Liver (tissue), 9 donors: ENCODE data around the gene SORBS2. TPM values are rescaled to one million over a fixed set of nuclear protein-coding genes. Genes with fewer than 3 reads are reported as not detected.

ENCODE experiments used
- DNase-seq: peaks from one replicate; pipeline ENCODE4 v3.0.0-alpha.2; 2017; ENCODE audit warnings: low spot score
- H3K27ac ChIP-seq, 2 donors: one replicate each; pipeline ENCODE4 v1.7.0; 2013; ENCODE audit warnings: inconsistent platforms in 2 of 2, low read length in 2 of 2, control low read depth in 1 of 2, low read depth in 1 of 2, mild to moderate bottlenecking in 1 of 2
- H3K27me3 ChIP-seq, 4 donors: one replicate each; pipeline versions ENCODE4 v1.6.1 to v1.7.0; 2013; ENCODE audit warnings: low read length in 3 of 4, inconsistent platforms in 1 of 4, mild to moderate bottlenecking in 1 of 4, moderate library complexity in 1 of 4; ENCODE audit not compliant: control insufficient read depth in 4 of 4, insufficient read depth in 4 of 4
- H3K36me3 ChIP-seq, 4 donors: one replicate each; pipeline versions ENCODE4 v1.6.1 to v1.7.0; 2013; ENCODE audit warnings: low read length in 3 of 4, mild to moderate bottlenecking in 3 of 4, low read depth in 1 of 4, moderate library complexity in 1 of 4; ENCODE audit not compliant: control insufficient read depth in 4 of 4, insufficient read depth in 3 of 4
- H3K4me1 ChIP-seq, 4 donors: one replicate each; pipeline versions ENCODE4 v1.6.1 to v1.7.0; 2013; ENCODE audit warnings: low read length in 3 of 4, mild to moderate bottlenecking in 3 of 4, moderate library complexity in 1 of 4; ENCODE audit not compliant: control insufficient read depth in 4 of 4, insufficient read depth in 4 of 4
- H3K4me3 ChIP-seq, 3 donors: one replicate each; pipeline versions ENCODE4 v1.6.1 to v1.7.0; 2013; ENCODE audit warnings: low read length in 3 of 3, control low read depth in 1 of 3, low read depth in 1 of 3, mild to moderate bottlenecking in 1 of 3
- H3K9ac ChIP-seq, 2 donors: one replicate each; pipeline ENCODE4 v1.7.0; 2013; ENCODE audit warnings: low read length in 2 of 2, mild to moderate bottlenecking in 2 of 2, moderate library complexity in 2 of 2, control low read depth in 1 of 2, low read depth in 1 of 2
- H3K9me3 ChIP-seq, 4 donors: one replicate each; pipeline versions ENCODE4 v1.6.1 to v1.7.0; 2013; ENCODE audit warnings: low read length in 3 of 4; ENCODE audit not compliant: control insufficient read depth in 4 of 4
- ATF3 ChIP-seq: IDR thresholded peaks from 2 replicates; pipeline ENCODE4 v1.6.1; 2016; ENCODE audit warnings: antibody characterized with exemption
- CTCF ChIP-seq: fragments of 150-350 bp; IDR thresholded peaks from 2 replicates; pipeline ENCODE4 v1.5.1; 2017; ENCODE audit warnings: improper control_type of control experiment, low read depth, low read length; ENCODE audit not compliant: missing input control
- EGR1 ChIP-seq, 2 donors: IDR thresholded peaks; 2 replicates each; pipeline ENCODE4 v1.6.1; 2016 to 2018; ENCODE audit warnings: antibody characterized with exemption in 2 of 2, low read depth in 2 of 2
- FOXA1 ChIP-seq: IDR thresholded peaks from 2 replicates; pipeline ENCODE4 v1.6.1; 2016; ENCODE audit warnings: antibody characterized with exemption
- FOXA2 ChIP-seq: IDR thresholded peaks from 2 replicates; pipeline ENCODE4 v1.6.1; 2016; ENCODE audit warnings: antibody characterized with exemption
- GABPA ChIP-seq, 2 donors: IDR thresholded peaks in 1 of 2; conservative IDR thresholded peaks in 1 of 2; 2 replicates each; pipeline ENCODE4 v1.6.1; 2016; ENCODE audit warnings: antibody characterized with exemption in 2 of 2, mild to moderate bottlenecking in 1 of 2, moderate library complexity in 1 of 2
- HNF4A ChIP-seq, 2 donors: conservative IDR thresholded peaks; 2 replicates each; pipeline ENCODE4 v1.6.1; 2016; ENCODE audit warnings: antibody characterized with exemption in 2 of 2, mild to moderate bottlenecking in 2 of 2
- HNF4G ChIP-seq: IDR thresholded peaks from 2 replicates; pipeline ENCODE4 v1.6.1; 2016; ENCODE audit warnings: antibody characterized with exemption
- JUND ChIP-seq, 2 donors: IDR thresholded peaks; 2 replicates each; pipeline ENCODE4 v1.6.1; 2016; ENCODE audit warnings: antibody characterized with exemption in 2 of 2
- MAX ChIP-seq: IDR thresholded peaks from 2 replicates; pipeline ENCODE4 v1.6.1; 2016; ENCODE audit warnings: antibody characterized with exemption
- NR2F2 ChIP-seq: IDR thresholded peaks from 2 replicates; pipeline ENCODE4 v1.6.1; 2016; ENCODE audit warnings: antibody characterized with exemption
- RAD21 ChIP-seq, 2 donors: IDR thresholded peaks; 2 replicates each; pipeline ENCODE4 v1.6.1; 2016; ENCODE audit warnings: antibody characterized with exemption in 2 of 2, mild to moderate bottlenecking in 2 of 2
- REST ChIP-seq: IDR thresholded peaks from 2 replicates; pipeline ENCODE4 v1.6.1; 2016; ENCODE audit warnings: antibody characterized with exemption, mild to moderate bottlenecking
- RXRA ChIP-seq, 2 donors: IDR thresholded peaks; 2 replicates each; pipeline ENCODE4 v1.6.1; 2017 to 2018; ENCODE audit warnings: antibody characterized with exemption in 2 of 2, mild to moderate bottlenecking in 1 of 2
- SP1 ChIP-seq: IDR thresholded peaks from 2 replicates; pipeline ENCODE4 v1.6.1; 2018; ENCODE audit warnings: antibody characterized with exemption, mild to moderate bottlenecking
- TAF1 ChIP-seq: conservative IDR thresholded peaks from 2 replicates; pipeline ENCODE4 v1.6.1; 2016; ENCODE audit warnings: antibody characterized with exemption, mild to moderate bottlenecking
- YY1 ChIP-seq: IDR thresholded peaks from 2 replicates; pipeline ENCODE4 v1.6.1; 2016; ENCODE audit warnings: antibody characterized with exemption, mild to moderate bottlenecking
- ZBTB33 ChIP-seq: IDR thresholded peaks from 2 replicates; pipeline ENCODE4 v1.6.1; 2016; ENCODE audit warnings: antibody characterized with exemption
- WGBS: extraction: QIAGEN DNeasy Blood & Tissue Kit; methylation state at CpG from one replicate; pipeline ENCODE4 v1.1.7; 2013; 5-methylcytosine and 5-hydroxymethylcytosine counted together
- polyA plus RNA-seq, 2 donors: library from polyadenylated mRNA; stranded (reverse) in 1 of 2; unstranded in 1 of 2; fragments of 200-250 nt in 1 of 2; fragments of >200 nt in 1 of 2; fragmentation: Nextera tagmentation in 1 of 2; extraction: Ambion mirVana in 1 of 2; gene quantifications; one replicate each; pipeline versions ENCODE4 v1.2.1 to v1.2.3, GENCODE V29; 2013 to 2015
- total RNA-seq, 2 donors: library from RNA; depleted of rRNA; stranded (reverse); fragments of >200 nt; gene quantifications; one replicate each; pipeline ENCODE4 v1.2.3, GENCODE V29; 2014
- donor health status: healthy.
- donor health status: healthy.
- donor health status: healthy.
- donor health status: healthy.
- donor health status: healthy.

Gene SORBS2
- total and polyA plus RNA-seq, 4 donors: 23.3 to 136 (median 59.6) TPM

- TF ChIP-seq FOXA2 (no peak), CTCF (no peak), NR2F2 (no peak), TAF1 (no peak), FOXA1 (no peak), REST (no peak)
Observed at GRCh38 chr4:185587030-185587426, 225.0 kb downstream of the SORBS2 start (continued).

GRCh38 chr4:185585211-185585610, 226.8 kb downstream of the SORBS2 start:
- Histone ChIP-seq H3K4me1 (no peaks in the 10 kb centered on the region), H3K9me3 (no peaks in the 10 kb centered on the region), H3K36me3 (peaks cover 0 to 21% (median 8%) of the 10 kb centered on the region in 4 donors), H3K4me3 (no peak overlapping the region), H3K27me3 (no peaks in the 10 kb centered on the region), H3K27ac (no peak overlapping the region), H3K9ac (no peak overlapping the region)
- TF ChIP-seq FOXA2: no peak
- no peak for TF ChIP-seq GABPA (IDR thresholded peaks at IDR 0.05 in 1 of 2, conservative IDR thresholded peaks at IDR 0.05 in 1 of 2)
- no peak for TF ChIP-seq CTCF
- TF ChIP-seq MAX: no peak
- TF ChIP-seq YY1: no peak
- TF ChIP-seq RAD21 (IDR thresholded peaks at IDR 0.05): no peak
- no peak for TF ChIP-seq HNF4G
- TF ChIP-seq ZBTB33: no peak
- TF ChIP-seq REST: no peak
- no peak for TF ChIP-seq RXRA (IDR thresholded peaks at IDR 0.05)
- no peak for TF ChIP-seq SP1
- TF ChIP-seq TAF1: no peak
- TF ChIP-seq NR2F2: no peak
- no peak for TF ChIP-seq EGR1 (IDR thresholded peaks at IDR 0.05; ENCODE audit: low read depth in 2 of 2)
- no peak for TF ChIP-seq ATF3
- TF ChIP-seq JUND (IDR thresholded peaks at IDR 0.05): no peak
- no peak for TF ChIP-seq HNF4A (conservative IDR thresholded peaks at IDR 0.05)
- TF ChIP-seq FOXA1: no peak
- no peak for DNase-seq
- 69% methylated on average over 1 of the region's 1 CpG for WGBS
